Tibial nerve (tissue), 3 donors: ENCODE results near the gene FCGR3A.
"Not testable (repeated sequence)": the region's sequence is repeated elsewhere in the genome, so short reads cannot be mapped to it uniquely, and the experiment has no call there.

Experiments used
- CTCF ChIP-seq, 5 experiments: fragments of 200-600 bp in 3 of 5; fragments of 450-650 bp in 2 of 5; sonication (generic) in 3 of 5; IDR thresholded peaks; one replicate each; pipeline ENCODE4 v1.5.1; 2016 to 2019; ENCODE audit warnings: antibody characterized with exemption in 5 of 5, mild to moderate bottlenecking in 3 of 5, moderate library complexity in 2 of 5
- POLR2A ChIP-seq, 2 donors: fragments of 450-650 bp; IDR thresholded peaks; one replicate each; pipeline ENCODE4 v1.6.1; 2017; ENCODE audit warnings: antibody characterized with exemption in 2 of 2, mild to moderate bottlenecking in 2 of 2, moderate library complexity in 2 of 2

DNA sequence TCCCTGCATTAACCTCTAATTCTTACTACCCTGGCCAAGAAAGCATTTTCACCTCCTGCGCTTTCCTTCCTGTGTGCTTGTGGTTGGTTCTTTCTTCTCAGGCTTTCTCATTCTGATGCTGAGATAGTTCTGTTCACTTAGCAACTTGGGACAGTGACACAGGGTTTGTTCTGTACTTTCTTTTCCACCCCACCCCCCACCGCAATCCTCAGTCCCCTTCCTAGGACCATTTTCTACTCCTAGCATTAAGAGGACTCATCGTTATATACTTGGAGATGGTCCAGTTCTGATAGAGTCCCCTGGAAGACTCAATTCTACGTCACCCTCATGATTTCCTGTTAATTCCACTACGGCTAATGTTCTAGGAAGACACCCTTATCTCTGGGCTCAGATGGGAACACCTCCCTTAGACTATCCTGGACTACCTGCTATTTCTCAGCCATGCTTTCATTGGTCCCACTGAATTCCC is 7.5 kb downstream of the FCGR3A start:
- not testable (repeated sequence) for TF ChIP-seq POLR2A, CTCF (IDR thresholded peaks at IDR 0.05)
